ENCODE data around the gene SBF2.

SBF2 gene

DNA sequence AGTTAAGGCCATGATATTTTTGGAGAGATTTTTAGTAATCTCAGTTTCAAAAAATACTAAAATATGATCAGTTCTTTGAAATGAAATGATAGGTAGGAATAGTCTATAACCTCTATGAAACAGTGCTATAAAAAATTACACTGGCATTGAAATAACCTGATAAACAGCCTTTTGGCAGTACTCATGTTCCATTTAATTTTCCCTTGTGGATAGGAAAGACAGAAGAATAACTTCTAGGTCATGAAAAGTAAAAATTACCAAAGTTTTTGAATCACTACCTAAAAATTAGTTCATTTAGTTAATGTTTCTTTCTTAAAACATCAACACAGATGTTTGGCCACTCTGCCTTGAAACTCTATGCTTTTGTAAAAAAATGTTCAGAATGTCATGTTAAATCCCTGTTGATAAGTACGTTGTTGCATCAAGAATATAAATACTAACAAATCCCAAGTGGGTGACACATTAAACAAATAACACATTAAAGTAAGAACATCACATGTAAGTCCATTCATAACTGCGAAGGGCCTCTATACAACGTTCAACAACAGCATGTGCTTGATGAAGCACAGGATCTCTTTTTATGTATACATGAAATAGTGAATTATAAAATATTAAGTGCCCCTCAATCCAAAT is 339.9 kb downstream of the SBF2 start:
- no peaks in the 10 kb centered on the region for H3K27me3 ChIP-seq (ENCODE audit: insufficient read depth, poor library complexity, severe bottlenecking)
- peak; percentile 27; the same call in 1 of the 3 replicates for ATAC-seq (ENCODE audit: low read depth)
- DNase-seq (ENCODE audit: low spot score): no peak
- H3K36me3 ChIP-seq (ENCODE audit: low read depth): no peaks in the 10 kb centered on the region; the same call in 1 of the 2 replicates
- no peak overlapping the region for H3K4me3 ChIP-seq (ENCODE audit: severe bottlenecking)
- H3K27ac ChIP-seq (ENCODE audit: poor library complexity, severe bottlenecking): no peak overlapping the region
- H3K4me1 ChIP-seq (ENCODE audit: insufficient read depth, poor library complexity, severe bottlenecking): peaks cover 11% of the 10 kb centered on the region
- TF ChIP-seq, protein P1, sequence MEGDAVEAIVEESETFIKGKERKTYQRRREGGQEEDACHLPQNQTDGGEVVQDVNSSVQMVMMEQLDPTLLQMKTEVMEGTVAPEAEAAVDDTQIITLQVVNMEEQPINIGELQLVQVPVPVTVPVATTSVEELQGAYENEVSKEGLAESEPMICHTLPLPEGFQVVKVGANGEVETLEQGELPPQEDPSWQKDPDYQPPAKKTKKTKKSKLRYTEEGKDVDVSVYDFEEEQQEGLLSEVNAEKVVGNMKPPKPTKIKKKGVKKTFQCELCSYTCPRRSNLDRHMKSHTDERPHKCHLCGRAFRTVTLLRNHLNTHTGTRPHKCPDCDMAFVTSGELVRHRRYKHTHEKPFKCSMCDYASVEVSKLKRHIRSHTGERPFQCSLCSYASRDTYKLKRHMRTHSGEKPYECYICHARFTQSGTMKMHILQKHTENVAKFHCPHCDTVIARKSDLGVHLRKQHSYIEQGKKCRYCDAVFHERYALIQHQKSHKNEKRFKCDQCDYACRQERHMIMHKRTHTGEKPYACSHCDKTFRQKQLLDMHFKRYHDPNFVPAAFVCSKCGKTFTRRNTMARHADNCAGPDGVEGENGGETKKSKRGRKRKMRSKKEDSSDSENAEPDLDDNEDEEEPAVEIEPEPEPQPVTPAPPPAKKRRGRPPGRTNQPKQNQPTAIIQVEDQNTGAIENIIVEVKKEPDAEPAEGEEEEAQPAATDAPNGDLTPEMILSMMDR (IDR thresholded peaks at IDR 0.05; ENCODE audit: poor library complexity, severe bottlenecking): no peak
- peaks cover 3% of the 10 kb centered on the region for H3K9me3 ChIP-seq (ENCODE audit: severe bottlenecking)

DNA sequence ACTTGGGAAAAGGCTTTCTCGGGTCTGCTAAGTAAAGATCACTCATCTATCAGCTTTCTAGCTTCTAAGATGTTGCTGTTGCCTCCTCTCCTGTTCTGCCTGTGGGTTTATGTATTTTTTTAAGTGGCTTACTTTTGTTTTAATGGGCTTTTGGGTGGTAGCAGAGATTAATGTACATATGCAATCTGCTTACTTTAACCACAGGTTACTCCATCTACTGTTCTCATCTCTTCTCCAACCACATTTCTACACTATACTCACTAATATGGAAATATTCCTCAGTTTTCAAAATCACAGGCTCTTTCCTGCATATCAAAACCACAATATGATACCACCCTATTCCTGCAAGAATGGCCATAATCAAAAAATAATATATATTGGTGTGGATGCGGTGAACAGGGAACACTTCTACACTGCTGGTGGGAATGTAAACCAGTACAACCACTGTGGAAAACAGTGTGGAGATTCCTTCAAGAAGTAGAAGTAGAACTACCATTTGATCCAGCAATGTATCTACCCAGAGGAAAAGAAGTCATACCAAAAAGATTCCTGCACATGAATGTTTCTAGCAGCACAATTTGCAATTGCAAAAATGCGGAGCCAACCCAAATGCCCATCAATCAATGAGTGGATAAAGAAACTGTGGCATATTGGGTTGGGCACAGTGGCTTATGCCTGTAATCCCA is 341.4 kb downstream of the SBF2 start:
- no peak overlapping the region for H3K27ac ChIP-seq (ENCODE audit: poor library complexity, severe bottlenecking)
- no peaks in the 10 kb centered on the region for H3K27me3 ChIP-seq (ENCODE audit: insufficient read depth, poor library complexity, severe bottlenecking)
- TF ChIP-seq, protein P1 (IDR thresholded peaks at IDR 0.05; ENCODE audit: poor library complexity, severe bottlenecking): no peak
- DNase-seq (ENCODE audit: low spot score) (no peak), ATAC-seq (ENCODE audit: low read depth) (no peak)
- peaks cover 3% of the 10 kb centered on the region for H3K9me3 ChIP-seq (ENCODE audit: severe bottlenecking)
- no peak overlapping the region for H3K4me3 ChIP-seq (ENCODE audit: severe bottlenecking)
- no peaks in the 10 kb centered on the region; the same call in 1 of the 2 replicates for H3K36me3 ChIP-seq (ENCODE audit: low read depth)
- H3K4me1 ChIP-seq (ENCODE audit: insufficient read depth, poor library complexity, severe bottlenecking): peaks cover 11% of the 10 kb centered on the region

DNA sequence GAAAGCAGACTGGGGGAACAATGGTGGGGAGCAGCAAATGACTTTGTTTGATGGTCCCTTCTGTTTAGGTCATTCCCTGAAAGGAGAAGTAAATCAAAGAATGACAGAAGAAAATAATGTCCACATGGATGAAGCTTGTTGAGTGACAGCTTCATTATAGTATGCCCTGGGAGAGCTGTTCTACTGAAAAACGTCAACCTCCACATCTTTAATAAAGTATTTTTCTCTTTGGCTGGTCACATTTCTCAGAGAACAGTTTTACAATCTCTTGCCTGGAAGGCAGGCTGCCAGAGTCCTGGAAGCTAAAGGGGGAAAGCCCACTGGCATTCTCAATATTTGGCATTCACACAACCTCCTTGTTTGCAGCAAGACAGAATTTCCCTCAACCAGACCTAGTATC is 342.2 kb downstream of the SBF2 start:
- Histone ChIP-seq H3K4me3 (ENCODE audit: severe bottlenecking) (no peak overlapping the region), H3K4me1 (ENCODE audit: insufficient read depth, poor library complexity, severe bottlenecking) (peaks cover 11% of the 10 kb centered on the region), H3K9me3 (ENCODE audit: severe bottlenecking) (peaks cover 3% of the 10 kb centered on the region), H3K27me3 (ENCODE audit: insufficient read depth, poor library complexity, severe bottlenecking) (no peaks in the 10 kb centered on the region), H3K36me3 (ENCODE audit: low read depth) (no peaks in the 10 kb centered on the region; the same call in 1 of the 2 replicates), H3K27ac (ENCODE audit: poor library complexity, severe bottlenecking) (no peak overlapping the region)
- DNase-seq (ENCODE audit: low spot score) (no peak), ATAC-seq (ENCODE audit: low read depth) (no peak)
- TF ChIP-seq, protein P1 (IDR thresholded peaks at IDR 0.05; ENCODE audit: poor library complexity, severe bottlenecking): no peak

DNA sequence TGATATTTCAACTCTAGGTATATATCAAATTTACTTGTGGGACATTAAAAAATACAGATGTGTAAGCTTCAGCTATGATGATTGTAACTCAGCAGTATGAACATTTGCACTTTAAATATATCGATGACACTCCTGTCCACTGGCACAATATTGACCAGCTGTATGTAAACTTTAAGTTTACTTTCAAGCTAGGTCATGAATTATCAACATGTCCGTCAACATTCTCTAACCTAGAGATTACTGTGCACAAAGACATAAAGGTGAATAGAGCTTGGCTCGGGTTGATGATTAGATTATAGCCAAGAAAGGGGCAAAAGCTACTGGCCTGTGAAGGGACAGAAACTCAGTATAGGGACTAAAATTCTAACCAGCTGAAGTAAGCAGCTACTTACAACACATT is 343.6 kb downstream of the SBF2 start:
- no peaks in the 10 kb centered on the region for H3K27me3 ChIP-seq (ENCODE audit: insufficient read depth, poor library complexity, severe bottlenecking)
- no peak overlapping the region for H3K4me3 ChIP-seq (ENCODE audit: severe bottlenecking)
- ATAC-seq (ENCODE audit: low read depth) (no peak), DNase-seq (ENCODE audit: low spot score) (no peak)
- H3K27ac ChIP-seq (ENCODE audit: poor library complexity, severe bottlenecking): no peak overlapping the region
- no peaks in the 10 kb centered on the region; the same call in 1 of the 2 replicates for H3K36me3 ChIP-seq (ENCODE audit: low read depth)
- TF ChIP-seq, protein P1 (IDR thresholded peaks at IDR 0.05; ENCODE audit: poor library complexity, severe bottlenecking): no peak
- H3K9me3 ChIP-seq (ENCODE audit: severe bottlenecking): peaks cover 3% of the 10 kb centered on the region
- peaks cover 10% of the 10 kb centered on the region for H3K4me1 ChIP-seq (ENCODE audit: insufficient read depth, poor library complexity, severe bottlenecking)
